ENCODE results near the gene MVB12B.

MVB12B gene

GRCh38 chr9:126488310-126488709, 161.7 kb downstream of the MVB12B start:
- TF ChIP-seq, protein P1, sequence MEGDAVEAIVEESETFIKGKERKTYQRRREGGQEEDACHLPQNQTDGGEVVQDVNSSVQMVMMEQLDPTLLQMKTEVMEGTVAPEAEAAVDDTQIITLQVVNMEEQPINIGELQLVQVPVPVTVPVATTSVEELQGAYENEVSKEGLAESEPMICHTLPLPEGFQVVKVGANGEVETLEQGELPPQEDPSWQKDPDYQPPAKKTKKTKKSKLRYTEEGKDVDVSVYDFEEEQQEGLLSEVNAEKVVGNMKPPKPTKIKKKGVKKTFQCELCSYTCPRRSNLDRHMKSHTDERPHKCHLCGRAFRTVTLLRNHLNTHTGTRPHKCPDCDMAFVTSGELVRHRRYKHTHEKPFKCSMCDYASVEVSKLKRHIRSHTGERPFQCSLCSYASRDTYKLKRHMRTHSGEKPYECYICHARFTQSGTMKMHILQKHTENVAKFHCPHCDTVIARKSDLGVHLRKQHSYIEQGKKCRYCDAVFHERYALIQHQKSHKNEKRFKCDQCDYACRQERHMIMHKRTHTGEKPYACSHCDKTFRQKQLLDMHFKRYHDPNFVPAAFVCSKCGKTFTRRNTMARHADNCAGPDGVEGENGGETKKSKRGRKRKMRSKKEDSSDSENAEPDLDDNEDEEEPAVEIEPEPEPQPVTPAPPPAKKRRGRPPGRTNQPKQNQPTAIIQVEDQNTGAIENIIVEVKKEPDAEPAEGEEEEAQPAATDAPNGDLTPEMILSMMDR (IDR thresholded peaks at IDR 0.05; ENCODE audit: low read depth, low read length, missing control alignments), result no peak
- DNase-seq (ENCODE audit: extremely low read depth, low read depth), result no peak
- no peak overlapping the region for H3K4me3 ChIP-seq (replicated peaks; ENCODE audit: low read depth, low read length)

GRCh38 chr9:126488881-126489404, 162.3 kb downstream of the MVB12B start:
- TF ChIP-seq, protein P1 (IDR thresholded peaks at IDR 0.05; ENCODE audit: low read depth, low read length, missing control alignments), result no peak
- H3K4me3 ChIP-seq (replicated peaks; ENCODE audit: low read depth, low read length), result no peak overlapping the region
- no peak for DNase-seq (ENCODE audit: extremely low read depth, low read depth)

GRCh38 chr9:126489581-126490213, 163.1 kb downstream of the MVB12B start:
- no peak for DNase-seq (ENCODE audit: extremely low read depth, low read depth)
- TF ChIP-seq, protein P1 (IDR thresholded peaks at IDR 0.05; ENCODE audit: low read depth, low read length, missing control alignments), result no peak
- no peak overlapping the region for H3K4me3 ChIP-seq (replicated peaks; ENCODE audit: low read depth, low read length)

GRCh38 chr9:126490214-126490631, 163.6 kb downstream of the MVB12B start:
- TF ChIP-seq, protein P1 (IDR thresholded peaks at IDR 0.05; ENCODE audit: low read depth, low read length, missing control alignments), result no peak
- no peak overlapping the region for H3K4me3 ChIP-seq (replicated peaks; ENCODE audit: low read depth, low read length)
- no peak for DNase-seq (ENCODE audit: extremely low read depth, low read depth)

DNA sequence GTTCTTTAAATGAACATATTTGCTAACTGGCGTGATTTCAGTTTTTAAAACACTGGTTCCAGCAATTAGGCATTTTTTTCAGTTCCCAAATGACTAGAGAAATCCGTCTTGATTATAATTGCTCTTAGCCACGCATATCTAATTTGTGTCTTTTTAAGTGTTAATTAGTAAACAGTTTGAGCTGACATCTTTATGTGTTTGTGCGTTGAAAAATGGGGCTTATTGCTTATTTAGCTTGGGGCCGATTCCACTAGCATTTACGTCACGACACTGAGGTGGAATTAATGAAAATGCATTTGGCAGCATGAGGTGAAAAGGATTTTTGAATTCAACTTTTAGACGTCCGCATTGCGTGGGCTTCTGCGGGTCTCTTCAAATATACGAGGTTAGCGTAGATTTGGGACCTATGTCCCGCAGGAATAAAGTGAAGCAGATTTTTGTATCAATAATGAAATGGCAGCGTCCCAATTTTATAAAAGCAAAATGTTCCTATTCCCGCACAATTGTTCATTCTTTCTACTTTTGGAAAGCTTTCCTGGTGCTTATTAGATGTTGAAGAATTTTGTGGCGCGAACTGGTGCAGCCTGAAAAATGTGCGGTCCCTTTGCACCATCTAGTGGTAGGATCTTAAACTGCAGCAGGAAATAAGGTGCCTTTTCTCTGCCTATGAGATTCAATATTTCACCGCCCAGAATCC, 164.4 kb downstream of the MVB12B start:
- no peak overlapping the region for H3K4me3 ChIP-seq (replicated peaks; ENCODE audit: low read depth, low read length)
- peak; percentile 56 for DNase-seq (ENCODE audit: extremely low read depth, low read depth)
- TF ChIP-seq, protein P1 (IDR thresholded peaks at IDR 0.05; ENCODE audit: low read depth, low read length, missing control alignments), result peak; percentile 81

DNA sequence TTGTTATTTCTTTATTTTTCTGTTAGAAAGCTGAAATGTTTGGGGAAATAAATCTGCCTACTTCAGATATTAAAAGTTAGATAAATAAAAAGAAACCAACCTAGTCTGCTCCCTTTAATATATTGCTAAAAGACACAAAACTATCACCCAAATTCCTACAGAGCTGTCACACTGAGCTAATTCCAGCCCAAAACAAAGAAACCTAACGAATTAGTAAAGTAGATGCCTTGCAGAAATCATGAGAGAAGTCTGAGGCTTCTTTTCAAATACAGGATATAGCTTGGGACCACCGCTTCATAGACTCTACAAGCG, 164.9 kb downstream of the MVB12B start:
- TF ChIP-seq, protein P1 (IDR thresholded peaks at IDR 0.05; ENCODE audit: low read depth, low read length, missing control alignments), result no peak
- no peak for DNase-seq (ENCODE audit: extremely low read depth, low read depth)
- H3K4me3 ChIP-seq (replicated peaks; ENCODE audit: low read depth, low read length), result no peak overlapping the region

All from HFF-Myc (cell line).